ENCODE measurements around the gene PTPN21.

The PTPN21 gene

GRCh38 chr14:88502740-88503139, 52.1 kb downstream of the PTPN21 start:
- no peak for DNase-seq

GRCh38 chr14:88500611-88501010, 54.2 kb downstream of the PTPN21 start:
- DNase-seq, result no peak

GRCh38 chr14:88499225-88499624, 55.6 kb downstream of the PTPN21 start:
- no peak for DNase-seq

GRCh38 chr14:88496414-88496813, 58.4 kb downstream of the PTPN21 start:
- no peak for DNase-seq

GRCh38 chr14:88493392-88494185, 61.2 kb downstream of the PTPN21 start:
- DNase-seq, result no peak

GRCh38 chr14:88492272-88493089, 62.3 kb downstream of the PTPN21 start:
- peak; percentile 38 for DNase-seq

GRCh38 chr14:88490168-88490567, 64.6 kb downstream of the PTPN21 start:
- no peak for DNase-seq

GRCh38 chr14:88488897-88489296, 65.9 kb downstream of the PTPN21 start:
- DNase-seq, result no peak

GRCh38 chr14:88488081-88488480, 66.7 kb downstream of the PTPN21 start:
- no peak for DNase-seq

GRCh38 chr14:88482524-88482923, 72.3 kb downstream of the PTPN21 start:
- DNase-seq, result no peak

GRCh38 chr14:88481794-88482193, 73.0 kb downstream of the PTPN21 start:
- DNase-seq, result no peak

GRCh38 chr14:88481059-88481458, 73.7 kb downstream of the PTPN21 start:
- DNase-seq, result no peak

- DNase-seq, result no peak
Measured at GRCh38 chr14:88479574-88479987, 75.2 kb downstream of the PTPN21 start.

GRCh38 chr14:88478931-88479330, 75.9 kb downstream of the PTPN21 start:
- DNase-seq, result no peak

- no peak for DNase-seq
Measured at GRCh38 chr14:88477513-88478250, 77.1 kb downstream of the PTPN21 start.

- DNase-seq, result no peak
Measured at GRCh38 chr14:88476825-88477224, 78.0 kb downstream of the PTPN21 start.

- DNase-seq, result no peak
Measured at GRCh38 chr14:88476214-88476774, 78.5 kb downstream of the PTPN21 start.

- DNase-seq, result no peak
Measured at GRCh38 chr14:88473791-88474190, 81.0 kb downstream of the PTPN21 start.

- no peak for DNase-seq
Measured at GRCh38 chr14:88470542-88471440, 84.0 kb downstream of the PTPN21 start.

- no peak for DNase-seq
Measured at GRCh38 chr14:88468406-88468805, 86.4 kb downstream of the PTPN21 start.

GRCh38 chr14:88463318-88463717, 91.5 kb downstream of the PTPN21 start:
- no peak for DNase-seq

GRCh38 chr14:88454886-88455285, 99.9 kb downstream of the PTPN21 start:
- no peak for DNase-seq

Measured in activated T-cell treated with anti-CD3 and anti-CD28 coated beads, Interleukin-2, amount 50 U/mL, for 1 hour (primary cell).